Lower leg skin (tissue), 4 donors: Measurements from ENCODE around the gene CCNJL. TPM values are rescaled to one million over a fixed set of nuclear protein-coding genes. Genes with fewer than 3 reads are reported as not detected.

ENCODE experiments used
- DNase-seq, 2 donors: peaks; one replicate each; pipeline ENCODE4 v3.0.0-alpha.2; 2019; ENCODE audit warnings: low spot score in 2 of 2
- H3K4me3 ChIP-seq: fragments of 200-600 bp; sonication (generic); 2 replicates; pipeline ENCODE4 v1.5.1; 2017; ENCODE audit warnings: mild to moderate bottlenecking, low read depth; ENCODE audit not compliant: poor library complexity, severe bottlenecking
- POLR2A ChIP-seq, 2 donors: fragments of 450-650 bp; IDR thresholded peaks; one replicate each; pipeline ENCODE4 v1.6.1; 2016 to 2017; ENCODE audit warnings: antibody characterized with exemption in 2 of 2, mild to moderate bottlenecking in 1 of 2, moderate library complexity in 1 of 2
- WGBS, 2 donors: methylation state at CpG; one replicate each; pipeline ENCODE4 v1.1.5; 2018; 5-methylcytosine and 5-hydroxymethylcytosine counted together
- intact Hi-C: fragments of 100-400 bp; cut with DNase I; formaldehyde crosslinking; loops from one replicate; pipeline ENCODE4 v1.15.0; 2023; ENCODE audit warnings: low total_unique reads
- total RNA-seq, 4 donors: library from RNA; depleted of rRNA; stranded (reverse); fragments of >200 nt; gene quantifications; one replicate each; pipeline ENCODE4 v1.1.0, GENCODE V29; 2016
- TF ChIP-seq, protein P1 (sequence below), 3 donors: fragments of 450-650 bp; IDR thresholded peaks; one replicate each; pipeline ENCODE4 v1.5.1; 2016; ENCODE audit warnings: antibody characterized with exemption in 3 of 3, mild to moderate bottlenecking in 3 of 3, moderate library complexity in 2 of 3

Gene CCNJL
- total RNA-seq, 4 donors from 2014 or later, result 0.08 to 0.34 (median 0.22) TPM

DNA sequence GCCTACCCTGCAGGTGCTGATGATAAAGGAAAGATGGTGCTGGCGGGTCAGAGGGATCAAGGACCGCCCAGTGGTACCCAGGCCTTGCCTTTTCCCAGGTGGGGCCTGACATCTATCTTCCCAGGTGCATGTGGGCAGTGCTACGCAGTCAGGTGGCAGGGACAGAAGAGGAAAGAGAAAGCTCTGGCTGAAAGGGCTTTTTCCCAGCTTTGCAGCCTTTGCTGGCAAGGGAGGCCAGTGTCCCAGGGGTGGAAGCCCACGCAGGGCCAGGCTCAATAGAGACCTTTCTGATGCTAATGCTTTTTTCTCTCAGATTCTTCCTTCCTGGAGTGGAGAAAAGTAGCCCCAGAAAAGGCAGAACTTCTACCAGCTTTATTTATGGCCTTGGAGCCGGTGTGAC is 46.3 kb downstream of the CCNJL start:
- intact Hi-C loops, result no loop called here
- TF ChIP-seq, protein P1, sequence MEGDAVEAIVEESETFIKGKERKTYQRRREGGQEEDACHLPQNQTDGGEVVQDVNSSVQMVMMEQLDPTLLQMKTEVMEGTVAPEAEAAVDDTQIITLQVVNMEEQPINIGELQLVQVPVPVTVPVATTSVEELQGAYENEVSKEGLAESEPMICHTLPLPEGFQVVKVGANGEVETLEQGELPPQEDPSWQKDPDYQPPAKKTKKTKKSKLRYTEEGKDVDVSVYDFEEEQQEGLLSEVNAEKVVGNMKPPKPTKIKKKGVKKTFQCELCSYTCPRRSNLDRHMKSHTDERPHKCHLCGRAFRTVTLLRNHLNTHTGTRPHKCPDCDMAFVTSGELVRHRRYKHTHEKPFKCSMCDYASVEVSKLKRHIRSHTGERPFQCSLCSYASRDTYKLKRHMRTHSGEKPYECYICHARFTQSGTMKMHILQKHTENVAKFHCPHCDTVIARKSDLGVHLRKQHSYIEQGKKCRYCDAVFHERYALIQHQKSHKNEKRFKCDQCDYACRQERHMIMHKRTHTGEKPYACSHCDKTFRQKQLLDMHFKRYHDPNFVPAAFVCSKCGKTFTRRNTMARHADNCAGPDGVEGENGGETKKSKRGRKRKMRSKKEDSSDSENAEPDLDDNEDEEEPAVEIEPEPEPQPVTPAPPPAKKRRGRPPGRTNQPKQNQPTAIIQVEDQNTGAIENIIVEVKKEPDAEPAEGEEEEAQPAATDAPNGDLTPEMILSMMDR (IDR thresholded peaks at IDR 0.05), result no peak
- TF ChIP-seq POLR2A (IDR thresholded peaks at IDR 0.05), result no peak
- WGBS, 2 donors, result 83 to 89% methylated on average over 5 of the region's 5 CpGs
- H3K4me3 ChIP-seq, result no peak overlapping the region
- no peak for DNase-seq

DNA sequence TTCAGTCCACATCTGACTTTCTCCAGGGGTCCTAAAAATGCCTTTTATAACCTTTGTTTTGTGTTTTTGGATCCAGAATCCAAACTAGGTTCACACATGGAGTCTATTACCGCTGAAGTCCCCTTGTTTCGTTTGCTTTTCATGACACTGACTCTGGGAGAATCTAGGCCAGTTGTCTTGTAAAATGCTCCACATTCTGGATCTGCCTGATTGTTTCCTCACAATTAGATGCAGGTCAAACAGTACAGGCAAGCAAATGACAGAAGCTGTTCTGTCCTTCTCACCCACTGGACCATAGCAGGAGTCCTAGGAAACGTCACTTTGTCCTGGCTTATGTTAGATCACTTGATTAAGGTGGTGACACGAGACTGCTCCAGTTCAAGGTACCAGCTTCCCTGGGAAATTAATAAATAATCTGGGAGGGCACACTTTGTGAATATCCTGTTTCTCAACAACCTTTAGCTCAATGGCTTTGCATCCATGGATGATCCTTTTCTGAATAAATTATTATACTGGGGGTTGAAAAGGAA is 49.0 kb downstream of the CCNJL start:
- 70 to 72% methylated on average over 4 of the region's 4 CpGs for WGBS, 2 donors
- intact Hi-C loops, result no loop called here
- no peak overlapping the region for H3K4me3 ChIP-seq
- DNase-seq, result no peak
- TF ChIP-seq, protein P1 (IDR thresholded peaks at IDR 0.05), result no peak
- no peak for TF ChIP-seq POLR2A (IDR thresholded peaks at IDR 0.05)

DNA sequence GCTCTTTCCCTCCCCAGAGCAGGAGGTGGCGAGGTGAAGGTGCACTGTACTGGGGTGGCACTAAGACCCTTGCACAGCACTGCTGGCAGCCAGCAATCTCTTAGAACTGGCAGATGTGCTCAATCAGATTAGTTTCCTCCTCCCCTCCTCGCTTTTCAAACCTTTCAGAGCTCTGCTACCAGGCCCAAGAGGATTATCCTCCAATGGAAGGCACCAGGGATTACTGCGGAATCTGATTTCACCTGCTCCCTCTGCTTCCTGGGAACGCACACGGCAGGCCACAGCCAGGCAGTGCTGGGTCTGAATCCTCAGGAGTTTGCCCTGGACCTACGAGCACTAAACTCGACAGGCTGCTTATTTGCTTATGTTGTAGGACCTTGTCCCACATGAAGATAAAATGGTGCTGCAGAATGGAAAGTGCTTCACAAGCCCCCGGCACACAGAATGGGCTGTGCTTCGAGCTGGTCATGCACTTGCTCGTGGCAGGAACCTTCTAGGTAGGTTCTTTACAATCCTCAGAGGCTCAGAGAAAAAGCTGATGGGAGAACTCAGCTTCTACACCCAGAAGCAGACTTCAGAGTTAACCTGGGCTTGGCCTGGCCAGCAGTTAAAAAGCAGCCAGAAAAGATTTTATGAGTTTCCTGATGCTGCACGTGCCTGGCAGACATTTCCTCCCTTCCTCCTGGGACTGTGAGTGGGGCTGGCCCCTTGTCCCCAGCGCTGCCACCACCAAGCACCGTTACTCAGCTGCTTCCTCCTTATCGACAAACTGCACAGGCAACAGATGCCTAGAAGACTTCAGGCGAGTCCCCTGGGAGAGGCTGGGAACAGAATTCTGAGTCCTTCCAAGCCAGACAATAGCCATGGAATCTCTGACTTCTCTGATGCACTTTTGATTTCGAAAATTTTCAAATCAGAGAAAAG is 50.0 kb downstream of the CCNJL start:
- no peak for DNase-seq
- intact Hi-C loops, result no loop called here
- TF ChIP-seq POLR2A (IDR thresholded peaks at IDR 0.05), result no peak
- TF ChIP-seq, protein P1 (IDR thresholded peaks at IDR 0.05), result no peak
- H3K4me3 ChIP-seq, result no peak overlapping the region
- WGBS, 2 donors, result 60 to 61% methylated on average over 15 to 16 of the region's 16 CpGs

DNA sequence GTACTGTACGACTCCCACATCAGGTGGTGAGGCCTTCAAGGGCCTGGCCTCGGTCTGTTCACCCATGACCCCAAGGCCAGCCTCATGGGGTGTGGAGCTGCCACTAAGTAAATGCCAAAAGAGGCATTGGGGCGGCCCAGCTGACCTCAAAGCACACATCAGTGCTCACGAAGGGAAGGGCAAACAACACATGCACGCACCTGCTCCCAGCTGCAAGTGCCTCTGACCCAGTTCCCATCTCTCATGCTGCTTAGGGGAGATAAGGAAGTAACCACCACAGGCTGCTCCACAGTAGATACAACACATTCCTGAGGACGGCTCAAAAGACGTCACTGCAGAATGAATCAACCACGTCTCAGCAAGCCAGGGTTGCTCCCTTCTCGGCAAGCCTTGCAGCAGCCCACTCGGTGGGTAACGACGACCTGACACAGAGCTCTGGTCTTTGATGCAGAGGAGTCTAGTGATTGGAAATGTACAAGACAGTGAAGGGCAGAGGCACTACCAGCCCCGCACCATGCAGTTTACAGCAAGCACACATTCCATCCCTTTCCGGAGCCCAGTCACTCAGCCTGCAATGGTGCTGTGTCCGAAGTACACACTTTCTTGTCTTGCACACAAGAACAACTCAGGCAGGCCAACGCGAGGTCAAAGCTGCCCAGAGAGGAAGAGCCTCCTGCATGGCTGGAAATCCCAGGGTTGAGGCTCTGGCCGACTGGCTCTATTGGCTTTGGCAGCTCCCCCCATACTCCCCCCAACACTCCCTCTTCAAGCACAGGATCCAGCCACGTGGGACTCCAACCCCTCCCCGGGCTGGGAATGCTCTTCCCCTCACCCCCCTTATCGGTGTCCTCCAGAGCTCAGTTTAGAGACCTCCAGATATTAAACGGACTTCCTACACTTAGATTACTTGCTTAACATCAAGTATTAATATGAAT is 51.2 kb downstream of the CCNJL start:
- 86% methylated on average over 22 of the region's 22 CpGs for WGBS, 2 donors

More for the DNA sequence above, 51.2 kb downstream of the CCNJL start:
- intact Hi-C loops, result no loop called here
- H3K4me3 ChIP-seq, result no peak overlapping the region
- DNase-seq, result no peak
- TF ChIP-seq, protein P1 (IDR thresholded peaks at IDR 0.05), result no peak
- no peak for TF ChIP-seq POLR2A (IDR thresholded peaks at IDR 0.05)
